AML-193 (cell line): Measurements from ENCODE around the gene C11orf71.

ENCODE experiments used
- DNase-seq, 2 experiments: peaks; one replicate each; lab custom pipeline; 2025; lab: John Stamatoyannopoulos, UW

C11orf71 gene

DNA sequence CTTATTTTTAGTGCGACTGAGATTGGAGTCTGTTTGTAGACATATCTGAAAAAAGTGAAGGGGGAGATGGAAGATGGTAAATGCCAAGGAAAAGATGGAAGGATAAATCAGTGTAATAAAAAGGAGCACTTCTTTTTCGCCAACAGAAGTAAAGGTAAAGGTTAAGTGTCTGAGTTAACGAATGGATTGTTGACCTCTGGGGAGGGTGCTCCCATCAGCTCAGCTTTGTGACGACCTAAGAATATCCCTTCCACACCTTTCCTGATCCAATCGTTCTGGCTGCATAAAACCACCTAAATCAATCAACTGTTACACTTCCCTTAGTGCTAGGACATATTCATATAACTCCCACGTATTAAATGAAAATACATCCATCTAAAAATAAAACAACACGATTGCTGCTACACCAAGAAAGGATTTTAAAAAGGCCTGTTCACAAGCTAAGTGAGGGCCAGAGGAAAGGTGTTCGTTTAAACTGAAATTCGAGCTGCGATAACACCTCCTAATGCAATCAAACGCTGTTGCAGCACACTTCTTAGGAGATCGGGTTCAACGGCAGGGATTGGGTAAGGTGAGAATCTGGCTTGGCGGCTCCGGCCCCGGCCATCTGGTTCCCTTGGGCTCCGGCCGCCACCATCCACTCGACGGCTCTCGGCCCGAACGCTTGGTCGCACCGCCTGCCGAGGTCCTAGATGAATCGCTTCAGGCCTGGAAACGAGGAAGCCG lies 658 bp downstream of the C11orf71 start:
- DNase-seq, result peak; percentile 28 to 37

DNA sequence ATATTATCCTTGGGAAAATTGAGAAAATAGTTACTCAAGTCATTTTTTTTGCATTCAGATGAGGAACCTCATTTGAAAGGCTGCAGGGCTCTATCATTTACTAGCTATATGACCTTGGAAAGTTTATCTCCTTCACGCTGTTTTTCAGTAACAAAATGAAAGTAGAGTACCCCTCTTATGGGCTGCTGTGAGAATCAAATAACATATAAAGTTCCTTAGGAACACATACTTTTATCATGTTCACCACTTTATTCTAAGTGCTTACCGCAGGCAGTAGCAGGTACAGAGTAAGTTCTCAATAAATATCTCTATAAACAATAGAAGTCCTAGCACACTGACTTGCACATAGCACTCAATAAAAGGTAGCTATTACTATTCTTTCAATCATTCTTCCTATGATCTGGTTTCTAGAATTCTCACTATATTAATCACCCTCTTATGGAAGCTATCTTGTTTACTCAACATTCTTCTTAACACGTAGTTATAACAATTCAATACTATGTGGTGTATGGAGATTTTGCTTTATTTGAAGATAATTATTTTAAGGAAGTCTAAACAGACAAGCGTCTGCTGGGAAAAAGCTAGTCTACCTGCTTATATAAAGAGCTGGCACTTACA lies 1.9 kb downstream of the C11orf71 start:
- DNase-seq, result no peak

DNA sequence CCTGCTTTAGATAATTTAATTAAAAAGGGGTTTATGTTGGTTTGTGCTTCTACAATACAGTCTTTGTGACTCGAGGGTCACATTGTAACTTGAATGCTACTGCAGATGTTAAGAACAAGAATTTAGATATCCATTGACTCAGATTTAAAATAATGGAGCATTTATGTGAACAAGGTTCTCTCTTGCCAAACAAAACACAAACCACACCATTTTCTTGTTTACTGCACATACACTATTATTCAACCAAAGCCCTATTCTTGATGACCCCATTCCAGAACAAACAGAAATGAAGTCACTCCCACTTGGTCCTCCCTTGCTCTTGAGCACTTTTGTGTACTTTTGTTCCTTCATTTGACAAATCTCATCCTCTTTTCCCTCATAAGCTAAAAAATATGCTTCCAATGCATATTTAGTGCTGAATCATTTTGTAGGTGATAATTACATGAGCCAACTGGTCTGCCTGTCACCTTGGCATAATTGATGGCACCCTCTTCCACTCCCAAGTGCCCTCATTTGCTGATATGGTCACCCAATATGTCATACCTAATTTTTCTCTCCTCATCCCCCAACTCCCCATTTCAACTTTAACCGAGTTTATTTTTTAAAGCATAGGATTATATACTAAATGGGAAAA lies 2.8 kb downstream of the C11orf71 start:
- DNase-seq, result no peak

DNA sequence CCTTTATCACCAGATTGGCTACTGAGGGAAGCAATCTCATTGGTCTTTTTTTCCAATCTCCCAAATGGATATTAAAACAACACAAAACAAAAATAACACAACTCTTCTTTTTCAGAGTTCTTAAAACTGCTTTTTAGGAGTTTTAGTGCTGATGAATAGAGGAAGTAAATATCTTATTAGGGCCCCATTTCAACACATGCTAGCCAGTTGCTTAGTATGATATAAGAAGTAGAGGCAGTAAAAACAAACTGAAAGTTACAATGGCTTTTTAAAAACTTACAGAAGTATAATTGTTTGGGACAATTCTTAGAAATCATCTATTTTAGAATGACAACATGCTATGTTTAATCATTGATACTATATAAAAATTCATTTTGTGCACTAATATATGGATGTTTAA lies 3.4 kb downstream of the C11orf71 start:
- peak; percentile 31 to 59 for DNase-seq

DNA sequence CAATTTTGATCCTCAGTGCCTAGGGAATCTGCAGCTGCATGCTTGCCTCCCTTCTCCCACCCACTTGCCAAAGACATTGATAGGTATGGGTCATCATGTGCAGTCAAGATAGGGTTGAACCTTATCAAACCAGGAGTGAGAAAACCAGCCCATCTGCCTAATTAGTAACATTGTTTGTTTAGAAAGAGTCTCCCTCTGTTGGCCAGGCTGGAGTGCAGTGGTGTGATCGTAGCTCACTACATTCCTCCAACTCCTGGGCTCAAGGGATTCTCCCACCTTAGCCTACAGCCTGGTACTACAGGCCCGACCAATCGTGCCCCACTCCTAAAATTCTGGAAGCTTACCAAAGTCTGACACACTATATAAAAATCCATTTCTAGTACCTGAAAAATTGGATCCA lies 4.6 kb downstream of the C11orf71 start:
- no peak for DNase-seq

DNA sequence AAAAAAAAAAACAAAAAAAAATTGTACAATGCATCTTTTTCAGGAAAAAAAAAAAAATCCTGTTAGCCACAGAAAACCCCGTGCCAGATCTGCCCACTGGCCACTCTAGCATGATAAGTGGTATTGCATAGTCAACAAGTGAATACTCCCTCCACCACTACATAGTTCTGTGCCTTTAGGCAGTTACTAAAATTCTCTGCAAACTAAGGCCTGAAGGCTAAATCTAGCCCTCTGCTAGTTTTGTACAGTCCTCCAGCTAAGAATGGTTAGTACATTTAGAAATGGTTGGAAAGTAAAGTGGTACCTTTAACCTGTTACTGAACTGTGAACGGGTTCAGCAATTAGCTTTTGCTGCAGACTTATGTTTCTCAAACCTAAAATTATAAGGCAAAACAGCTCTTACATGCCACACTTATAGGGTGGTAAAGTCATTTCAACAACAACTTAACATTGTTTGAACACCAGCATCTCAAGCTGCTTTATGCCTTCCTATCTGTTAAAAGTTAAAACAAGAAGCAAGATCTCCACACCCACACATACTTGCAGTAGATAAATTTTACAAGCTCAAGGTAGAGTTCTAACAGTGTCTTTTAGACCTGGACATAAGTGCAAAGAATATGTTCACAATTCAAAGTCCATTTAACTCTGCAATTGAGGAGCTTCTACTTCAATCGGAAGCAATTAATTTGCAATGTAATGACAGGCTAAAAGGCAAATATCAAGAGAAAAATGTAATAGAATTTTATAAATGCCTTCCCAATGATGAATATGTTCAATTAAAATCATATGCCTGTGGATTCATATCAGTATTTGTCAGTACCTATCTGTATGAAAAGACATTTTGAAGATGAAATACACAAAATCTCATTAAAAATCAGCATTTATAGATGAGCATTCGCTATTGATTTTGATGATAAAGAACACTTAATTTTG lies 7.3 kb downstream of the C11orf71 start:
- no peak for DNase-seq

DNA sequence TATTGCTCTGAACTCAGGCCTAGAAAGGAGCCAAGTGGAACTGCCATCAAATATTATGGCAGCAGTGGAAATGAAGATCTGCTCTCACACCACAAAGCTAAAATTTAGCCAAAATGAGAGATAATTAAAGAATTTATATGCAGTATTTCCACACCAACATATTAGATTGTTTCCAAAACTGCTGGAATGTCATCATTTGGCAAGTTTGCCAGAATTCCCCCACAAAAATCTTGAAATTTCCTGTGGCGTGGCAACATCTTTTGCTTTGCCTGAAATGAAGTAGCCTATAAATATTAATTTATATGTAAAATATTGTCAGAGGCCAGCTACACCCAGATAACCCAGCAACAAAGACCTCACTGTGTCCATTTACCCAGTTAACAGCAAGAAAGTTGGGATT lies 13.8 kb downstream of the C11orf71 start:
- no peak for DNase-seq

DNA sequence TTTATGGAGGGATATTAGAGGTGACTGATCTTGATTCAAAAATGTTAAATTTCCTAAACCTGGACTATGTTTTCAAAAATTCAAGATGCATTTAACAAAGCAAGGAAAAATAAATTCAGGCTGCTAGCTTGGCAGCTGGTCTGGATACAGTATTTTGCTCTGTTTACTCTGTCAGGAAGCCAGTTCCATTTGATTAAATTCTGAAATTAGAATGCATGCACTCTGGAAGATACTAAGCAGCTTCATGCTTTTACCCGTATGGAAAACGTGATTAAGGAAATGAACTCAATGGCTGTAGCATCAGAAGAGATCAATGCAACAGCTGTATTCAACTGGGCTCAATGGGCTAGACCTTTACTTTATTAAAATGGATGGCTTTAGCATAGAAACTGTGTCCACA lies 14.2 kb downstream of the C11orf71 start:
- DNase-seq, result no peak

DNA sequence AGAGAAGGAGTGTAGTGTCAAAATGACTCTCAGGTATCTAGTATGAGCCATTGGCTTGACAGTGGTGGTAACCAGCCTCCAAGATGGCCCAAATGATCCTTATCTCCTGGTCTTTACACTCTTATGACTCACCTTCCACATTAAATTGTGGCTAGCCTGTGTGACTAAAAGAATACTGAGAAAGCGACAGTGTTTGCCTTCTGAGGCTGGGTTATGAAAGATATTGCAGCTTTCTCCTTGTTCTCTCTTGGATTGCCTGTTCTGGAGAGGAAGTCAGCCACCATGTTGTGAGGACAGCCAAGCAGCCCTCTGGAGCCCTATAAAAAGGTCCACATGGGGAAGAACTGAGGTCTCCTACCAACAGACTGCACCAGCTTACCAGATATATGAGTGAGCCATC lies 15.8 kb downstream of the C11orf71 start:
- DNase-seq, result no peak

DNA sequence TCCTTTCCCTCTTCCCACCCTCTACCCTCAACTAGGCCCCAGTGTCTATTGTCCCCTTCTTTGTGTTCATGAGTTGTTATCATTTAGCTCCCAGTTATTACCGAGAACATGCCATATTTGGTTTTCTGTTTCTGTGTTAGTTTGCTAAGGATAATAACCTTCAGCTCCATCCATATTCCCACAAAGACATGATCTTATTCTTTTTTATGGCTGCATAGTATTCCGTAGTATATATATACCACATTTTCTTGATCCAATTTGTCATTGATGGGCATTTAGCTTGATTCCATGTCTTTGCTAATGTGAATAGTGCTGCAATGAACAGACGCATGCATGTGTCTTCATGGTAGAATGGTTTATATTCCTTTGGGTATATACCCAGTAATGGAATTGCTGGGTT lies 17.8 kb downstream of the C11orf71 start:
- DNase-seq, result no peak

DNA sequence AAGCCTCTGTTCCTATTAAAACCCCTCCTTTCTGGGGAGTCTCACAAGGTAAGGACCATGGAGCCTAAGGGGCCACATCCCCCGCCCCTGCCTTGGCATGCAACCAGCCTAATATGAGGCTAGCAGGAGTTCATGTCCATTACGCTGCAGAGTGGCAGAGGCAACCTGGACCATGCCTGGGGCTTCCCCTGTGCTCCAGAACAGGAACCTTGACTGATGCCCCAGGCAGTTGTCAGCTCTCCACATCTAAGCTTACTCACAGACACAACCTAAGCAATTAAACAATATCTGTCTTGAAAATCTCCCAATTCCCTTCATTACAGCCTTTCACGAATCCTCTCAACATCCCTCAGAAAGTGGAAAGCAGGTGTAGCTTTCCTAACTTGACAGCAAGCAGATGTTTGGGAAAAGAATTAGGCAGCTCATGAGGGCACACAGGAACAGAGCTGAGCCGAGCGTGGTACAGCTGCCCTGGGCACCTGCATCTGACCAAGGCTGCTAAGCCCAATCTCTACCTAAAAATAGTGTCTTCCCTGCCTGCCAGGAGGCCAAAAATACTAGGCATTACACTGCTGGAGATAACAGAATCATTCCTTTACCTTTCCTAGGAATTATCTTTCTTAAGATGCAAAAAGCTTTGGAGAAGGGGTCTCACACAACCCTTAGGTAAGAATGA lies 20.8 kb downstream of the C11orf71 start:
- no peak for DNase-seq

DNA sequence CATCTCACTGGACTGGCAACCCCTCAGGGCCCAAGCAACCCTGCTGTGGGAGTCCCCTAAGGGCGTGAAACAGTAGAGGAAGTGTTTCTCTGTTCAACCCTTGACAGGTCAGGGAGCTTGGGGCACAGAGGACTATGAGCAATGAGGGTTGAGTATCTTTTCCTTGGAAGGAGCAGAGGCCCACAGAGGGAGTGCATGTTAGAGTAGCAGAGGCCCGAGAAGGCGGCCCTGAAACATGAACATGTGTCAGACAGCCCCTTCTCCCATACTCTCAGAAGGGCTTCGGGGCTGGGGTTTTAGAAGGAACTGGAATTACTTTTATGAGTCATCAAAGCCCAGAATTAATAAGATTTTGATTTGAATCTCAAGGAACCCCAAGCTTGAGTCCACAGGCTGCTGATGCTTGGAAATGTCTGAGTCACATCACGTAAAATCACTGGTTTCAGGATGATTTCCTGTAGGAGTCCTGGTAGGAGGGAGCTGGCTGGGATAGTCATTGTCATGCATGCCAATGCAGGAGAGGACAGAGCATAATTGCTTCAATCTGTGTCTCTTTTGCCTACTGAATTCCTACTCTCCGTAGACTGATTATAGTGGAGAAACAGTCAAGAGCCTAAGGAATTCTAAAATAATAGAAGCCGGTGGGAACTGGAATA lies 22.6 kb downstream of the C11orf71 start:
- no peak for DNase-seq

DNA sequence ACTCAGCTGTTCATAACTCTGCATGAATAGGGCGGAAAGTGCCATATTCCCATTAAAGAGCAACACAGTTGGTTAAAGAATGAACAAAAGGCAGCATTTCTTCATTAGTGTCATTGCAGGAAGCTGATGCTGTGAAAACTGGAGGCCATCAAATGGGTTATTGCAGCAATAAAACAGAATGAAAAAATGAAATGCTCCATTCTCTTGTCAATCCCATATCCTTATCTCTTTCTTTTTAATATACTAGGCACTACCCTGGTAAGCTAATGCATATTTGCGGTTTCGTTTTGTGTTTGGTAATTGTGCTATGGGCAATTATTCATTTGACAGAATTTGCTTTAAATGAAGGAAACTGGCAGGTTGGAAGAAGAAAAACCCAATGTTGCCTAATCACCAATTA lies 25.3 kb downstream of the C11orf71 start:
- no peak for DNase-seq

DNA sequence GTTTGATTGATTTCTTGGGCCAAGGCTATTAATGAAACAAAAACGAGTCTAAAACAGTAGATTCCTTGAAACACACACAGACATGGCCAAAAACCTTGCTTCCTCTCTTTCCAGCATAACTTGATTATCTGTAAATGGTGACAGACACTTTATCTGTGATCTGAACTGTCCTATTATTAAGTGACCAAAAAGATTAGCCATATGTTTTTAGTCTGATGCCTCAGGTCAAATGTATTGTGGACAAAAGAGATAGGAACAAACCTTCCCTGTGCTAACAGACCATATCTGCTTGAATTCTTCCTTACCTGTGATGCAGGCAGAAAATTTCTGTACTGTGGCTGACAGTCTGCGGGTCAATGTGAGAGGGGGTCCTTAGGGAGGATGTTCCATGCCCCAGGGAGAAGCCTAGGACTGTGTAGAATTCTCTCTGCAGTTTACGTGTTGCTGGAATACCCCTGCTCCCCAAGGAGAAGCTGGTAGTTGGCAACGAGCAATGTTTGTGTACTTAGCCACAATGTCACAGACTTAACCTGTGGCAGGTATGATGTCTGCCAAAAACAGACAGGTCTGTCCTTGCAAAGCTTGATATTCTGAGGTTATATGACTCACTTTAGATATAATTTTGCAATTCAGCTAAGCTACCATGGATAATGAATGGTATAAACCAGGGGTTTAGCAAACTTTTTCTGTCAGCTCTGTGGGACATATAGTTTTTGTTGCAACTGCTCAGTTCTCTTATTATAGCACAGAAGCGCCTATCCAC lies 31.2 kb downstream of the C11orf71 start:
- DNase-seq, result no peak

DNA sequence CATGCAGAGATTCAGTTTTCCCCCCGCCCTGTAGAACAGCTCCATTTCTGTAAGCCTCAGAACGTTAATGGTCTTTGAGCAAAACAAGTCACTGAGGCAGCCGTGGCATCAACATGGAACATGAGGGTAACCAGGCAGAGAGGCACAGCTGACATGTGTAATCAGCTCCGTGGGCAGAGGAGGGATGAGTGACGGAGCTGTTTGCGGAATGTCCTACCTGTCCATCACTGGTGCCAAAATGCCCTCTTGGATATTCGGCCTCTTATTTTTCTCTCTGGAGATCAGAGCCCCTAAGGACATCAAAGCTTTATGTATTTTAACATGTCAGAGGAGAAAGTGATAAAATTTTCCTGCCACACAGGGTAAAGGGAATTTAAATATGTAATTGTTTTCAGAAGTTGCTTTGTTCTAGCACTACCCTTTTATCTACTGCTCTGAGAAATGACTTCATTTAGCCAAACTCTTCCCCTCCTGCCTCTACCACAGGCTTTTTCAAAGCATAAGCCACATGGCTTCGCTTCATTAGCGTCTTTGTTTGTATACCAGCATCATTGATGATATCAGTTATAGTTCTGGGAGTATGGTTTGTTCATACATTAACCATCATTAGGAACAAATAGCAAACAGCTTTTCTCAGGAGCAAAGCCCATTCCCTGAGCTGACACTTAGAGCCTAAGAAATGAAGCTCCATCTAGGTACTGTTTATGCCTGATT lies 32.9 kb downstream of the C11orf71 start:
- DNase-seq, result no peak

DNA sequence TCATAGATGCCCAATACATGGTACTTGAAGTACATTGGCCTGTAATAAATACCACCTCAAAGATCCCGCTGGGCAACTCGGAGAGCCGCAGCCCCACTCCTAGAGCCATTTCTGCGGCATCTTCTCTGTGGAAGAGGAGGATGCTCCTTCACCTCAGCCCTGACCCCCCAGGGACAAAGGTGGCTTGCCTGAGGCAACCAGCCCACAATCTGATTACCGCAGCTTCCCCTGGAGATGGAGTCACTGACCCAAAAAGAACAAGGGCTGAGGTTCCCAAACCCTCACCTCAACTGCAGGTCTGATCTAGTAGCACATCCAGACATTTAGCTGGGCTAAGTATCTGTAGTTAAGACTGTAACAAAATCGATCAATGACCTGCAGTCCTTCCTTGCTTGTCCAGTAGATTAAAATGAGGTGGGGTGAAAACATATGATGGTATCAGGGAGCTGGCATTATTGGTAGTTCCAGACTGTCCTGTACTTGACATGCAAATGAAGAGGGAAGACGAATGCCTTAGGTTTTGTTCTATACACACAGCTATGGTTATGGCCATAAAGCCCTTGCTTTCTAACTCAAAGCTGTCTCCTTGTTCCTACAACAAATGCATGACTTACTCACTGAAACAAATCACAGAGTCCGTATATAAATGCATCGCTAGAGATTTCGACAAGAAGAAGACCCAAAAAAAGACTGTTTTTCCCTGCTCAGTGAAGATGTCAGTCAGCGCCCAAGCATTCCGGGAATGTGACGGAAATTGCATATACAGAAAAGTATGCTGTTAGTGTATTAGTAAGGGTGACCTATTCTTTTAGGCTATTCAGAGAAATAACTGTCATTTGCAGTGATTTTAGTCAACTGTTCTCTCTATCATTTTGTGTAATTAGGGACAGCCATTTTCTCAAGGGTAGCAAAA lies 33.7 kb downstream of the C11orf71 start:
- DNase-seq, result no peak

DNA sequence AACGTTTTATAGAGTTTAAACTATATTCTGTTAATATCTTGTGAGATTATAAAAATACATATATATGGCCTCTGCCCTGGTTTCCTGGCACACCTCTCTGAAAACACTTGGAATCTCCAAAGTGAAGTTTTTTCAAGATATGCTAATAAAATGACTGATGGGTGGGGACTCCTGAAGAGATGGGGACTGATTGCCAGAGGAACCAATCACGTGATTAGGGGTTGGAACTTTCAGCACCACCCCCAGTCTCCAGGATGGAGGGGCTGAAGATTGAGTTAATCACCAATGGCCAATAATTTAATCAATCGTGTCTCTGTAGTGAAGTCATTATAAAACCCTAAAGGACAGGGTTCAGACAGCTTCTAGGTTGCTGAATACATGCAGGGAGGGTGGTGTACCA lies 37.4 kb downstream of the C11orf71 start:
- no peak for DNase-seq

DNA sequence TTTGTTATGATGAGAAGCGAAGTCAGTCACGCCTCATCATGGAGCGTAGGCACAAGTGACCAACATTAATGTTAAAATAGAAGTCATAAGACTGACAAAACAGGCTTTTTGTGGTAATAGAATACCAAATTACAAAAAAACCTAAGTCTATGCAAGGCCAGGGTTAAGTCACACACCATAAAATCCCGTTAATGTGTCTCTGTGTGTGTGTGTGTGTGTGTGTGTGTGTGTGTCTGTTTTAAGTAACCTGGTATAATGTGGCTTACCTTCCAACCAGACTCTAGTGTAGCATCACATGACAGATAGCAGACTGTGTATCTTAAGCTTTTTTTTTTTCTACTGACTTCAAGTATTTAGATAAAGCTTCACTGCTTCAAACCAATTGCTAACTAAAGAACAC lies 38.0 kb downstream of the C11orf71 start:
- DNase-seq, result no peak

DNA sequence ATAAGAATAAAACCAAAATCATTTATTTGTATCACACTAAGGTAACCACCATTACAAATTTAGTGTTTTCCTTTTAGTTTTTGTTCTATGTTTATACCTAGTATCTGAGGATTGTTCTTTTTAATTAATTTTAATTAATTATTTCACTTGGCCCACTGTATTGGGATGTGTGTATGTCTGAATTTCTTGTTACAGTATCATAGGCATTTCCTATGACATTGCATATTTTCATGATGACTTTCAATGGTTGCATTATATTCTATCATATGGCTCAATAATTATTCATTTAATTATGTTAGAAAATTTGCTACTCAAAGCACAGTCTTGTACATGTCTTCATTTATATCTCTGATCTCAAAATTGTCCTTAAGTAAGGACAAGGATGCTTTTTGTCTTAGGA lies 41.0 kb downstream of the C11orf71 start:
- no peak for DNase-seq
